Skeletal muscle satellite cell (primary cell): ENCODE measurements around the gene ASTE1.
A peak's percentile ranks its signal among the peaks of the same experiment; 100 is the strongest.

Experiments used
- H3K27me3 ChIP-seq: 2 replicates; pipeline ENCODE4 v1.7.0; 2013; ENCODE audit warnings: low read length; ENCODE audit not compliant: control insufficient read depth, insufficient read depth
- H3K36me3 ChIP-seq: 2 replicates; pipeline ENCODE4 v1.7.0; 2013; ENCODE audit warnings: mild to moderate bottlenecking, control low read depth, low read length; ENCODE audit not compliant: insufficient read depth
- H3K4me1 ChIP-seq: 2 replicates; pipeline ENCODE4 v1.7.0; 2013; ENCODE audit warnings: low read length; ENCODE audit not compliant: control insufficient read depth, insufficient read depth
- H3K4me2 ChIP-seq: 2 replicates; pipeline ENCODE4 v1.7.0; 2013; ENCODE audit warnings: mild to moderate bottlenecking, low read length
- H3K4me3 ChIP-seq: 2 replicates; pipeline ENCODE4 v1.7.0; 2013; ENCODE audit warnings: low read length
- H3K9ac ChIP-seq: 2 replicates; pipeline ENCODE4 v1.7.0; 2013; ENCODE audit warnings: mild to moderate bottlenecking, low read depth, low read length, moderate library complexity
- H3K9me3 ChIP-seq: replicated peaks from 2 replicates; pipeline ENCODE4 v1.7.0; 2013; ENCODE audit warnings: mild to moderate bottlenecking, control low read depth, low read length

Gene ASTE1

DNA sequence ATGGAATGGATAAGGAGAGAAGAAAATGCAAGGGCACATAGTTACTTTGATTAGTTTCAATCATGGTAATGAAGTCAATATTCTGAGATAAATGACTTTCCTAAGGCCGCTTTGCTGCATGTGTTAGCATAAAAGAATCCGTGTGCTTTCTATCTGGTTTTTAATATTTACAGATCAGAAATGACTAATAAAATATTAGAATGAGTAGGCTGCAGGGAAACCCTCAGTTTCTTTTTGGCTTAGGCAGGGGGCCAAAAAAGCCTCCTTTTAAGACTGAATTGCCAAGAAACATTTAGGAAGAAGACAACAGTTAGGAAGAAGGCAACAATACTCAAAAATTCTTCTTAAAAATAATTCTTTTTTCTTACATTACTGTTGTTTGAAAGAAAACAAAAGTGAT lies 11.7 kb upstream of the ASTE1 start:
- Histone ChIP-seq H3K9ac (no peak overlapping the region), H3K36me3 (no peaks in the 10 kb centered on the region), H3K27me3 (no peaks in the 10 kb centered on the region), H3K4me3 (no peak overlapping the region), H3K4me2 (no peak overlapping the region), H3K4me1 (peaks cover 26% of the 10 kb centered on the region), H3K9me3 (no peaks in the 10 kb centered on the region)

- no peaks in the 10 kb centered on the region for H3K27me3 ChIP-seq
- H3K36me3 ChIP-seq: no peaks in the 10 kb centered on the region
- H3K4me3 ChIP-seq: no peak overlapping the region
- no peak overlapping the region for H3K9ac ChIP-seq
- H3K4me1 ChIP-seq: peaks cover 26% of the 10 kb centered on the region
- no peak overlapping the region for H3K4me2 ChIP-seq
- no peaks in the 10 kb centered on the region for H3K9me3 ChIP-seq
Observed at GRCh38 chr3:131036986-131037385, 10.4 kb upstream of the ASTE1 start.

DNA sequence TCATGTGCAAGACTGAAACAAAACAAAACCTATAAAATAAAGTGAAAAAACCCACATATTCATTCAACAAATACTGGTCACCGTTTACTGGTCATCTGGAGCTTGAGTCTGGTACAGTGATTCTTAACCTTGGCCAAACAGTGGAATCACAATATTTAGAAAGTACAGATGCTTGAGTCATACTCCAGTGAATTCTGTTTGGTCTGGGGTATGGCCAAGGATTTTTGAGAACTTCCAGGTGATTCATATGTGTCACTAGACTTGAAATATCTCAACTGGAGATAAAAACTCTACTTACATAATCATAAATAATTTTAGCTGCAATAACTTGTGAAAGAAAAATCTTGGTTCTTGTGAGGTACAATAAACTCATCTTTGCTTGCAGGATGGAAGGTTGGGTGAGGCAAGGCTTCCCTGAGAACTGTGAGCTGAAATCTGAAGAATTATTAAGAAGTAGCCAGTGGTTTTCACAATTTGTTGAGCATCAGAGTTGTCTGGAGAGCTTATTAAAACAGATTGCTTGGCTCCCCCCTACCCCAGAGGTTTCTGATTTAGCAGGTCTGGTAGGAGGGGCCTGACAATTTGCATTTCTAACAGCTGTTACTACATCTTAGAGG lies 9.7 kb upstream of the ASTE1 start:
- Histone ChIP-seq H3K4me3 (no peak overlapping the region), H3K4me2 (peak overlapping the region; percentile 17), H3K9ac (no peak overlapping the region), H3K36me3 (no peaks in the 10 kb centered on the region), H3K4me1 (peaks cover 26% of the 10 kb centered on the region), H3K9me3 (no peaks in the 10 kb centered on the region), H3K27me3 (no peaks in the 10 kb centered on the region)

DNA sequence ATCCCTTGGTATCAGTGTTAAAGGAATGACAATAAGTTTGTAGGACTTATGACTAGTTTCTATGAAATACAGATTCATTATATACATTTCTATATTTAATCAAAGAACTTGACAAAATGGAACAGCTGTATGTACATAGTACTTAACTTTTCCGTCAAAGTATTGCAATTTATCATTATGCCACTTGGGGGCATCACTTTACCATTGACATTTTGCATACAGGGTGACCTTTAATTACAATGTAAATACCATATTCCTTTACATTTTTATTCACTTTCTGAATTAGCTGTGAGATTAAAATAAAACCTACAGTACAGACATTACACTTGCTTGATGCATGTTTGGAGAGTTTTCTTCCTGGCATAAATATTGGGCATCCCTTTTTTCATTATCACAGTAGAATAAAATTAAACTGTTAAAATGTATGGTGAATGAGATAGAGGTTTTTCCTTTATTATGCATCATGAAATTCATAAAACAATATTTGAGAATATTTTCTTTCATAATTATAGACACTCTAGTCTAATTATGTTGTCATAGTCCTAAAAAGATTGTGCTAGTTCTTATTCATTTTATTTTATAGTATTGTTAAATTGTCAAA lies 7.0 kb upstream of the ASTE1 start:
- no peak overlapping the region for H3K4me2 ChIP-seq
- H3K9ac ChIP-seq: no peak overlapping the region
- no peaks in the 10 kb centered on the region for H3K9me3 ChIP-seq
- no peaks in the 10 kb centered on the region for H3K27me3 ChIP-seq
- peaks cover 26% of the 10 kb centered on the region for H3K4me1 ChIP-seq
- H3K36me3 ChIP-seq: no peaks in the 10 kb centered on the region
- H3K4me3 ChIP-seq: no peak overlapping the region

DNA sequence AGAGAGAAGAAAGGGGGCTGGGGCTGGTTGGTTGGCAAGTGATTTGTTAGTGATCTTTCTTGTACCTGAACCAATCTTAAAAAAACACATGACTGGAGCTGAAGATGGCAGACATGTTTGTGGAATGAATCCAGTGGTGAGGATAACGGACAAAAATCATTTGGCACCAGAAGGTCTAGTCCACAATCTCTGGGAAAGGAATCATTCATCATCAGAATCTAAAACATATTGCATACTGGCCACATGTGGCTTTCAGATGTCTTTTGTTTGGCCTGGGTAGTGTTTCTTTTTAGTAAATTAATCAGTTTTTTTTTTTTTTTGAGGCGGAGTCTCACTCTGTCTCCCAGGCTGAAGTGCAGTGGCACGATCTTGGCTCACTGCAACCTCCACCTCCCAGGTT lies 5.0 kb upstream of the ASTE1 start:
- H3K9ac ChIP-seq: no peak overlapping the region
- no peaks in the 10 kb centered on the region for H3K27me3 ChIP-seq

DNA sequence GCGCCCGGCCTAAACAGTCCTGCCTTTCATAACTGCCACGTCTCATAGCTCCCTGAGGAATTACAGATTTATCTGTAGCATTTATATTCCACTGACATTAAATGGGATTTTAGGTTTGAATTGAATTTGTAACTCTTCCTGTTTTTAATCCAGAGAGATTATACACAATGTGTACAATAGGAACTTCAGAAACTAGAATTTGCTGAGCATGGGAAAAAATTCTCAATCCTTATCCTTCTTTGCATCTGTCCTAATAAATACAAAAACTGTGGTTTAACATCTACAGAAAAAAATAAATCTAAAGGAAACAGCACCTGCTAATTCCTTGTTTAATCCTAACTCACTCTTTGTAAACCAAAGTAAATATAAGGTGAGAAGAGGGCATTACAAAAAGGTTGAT lies 2.2 kb upstream of the ASTE1 start:
- no peaks in the 10 kb centered on the region for H3K27me3 ChIP-seq

More for the DNA sequence above, 5.0 kb upstream of the ASTE1 start:
- no peak overlapping the region for H3K4me2 ChIP-seq
- H3K4me3 ChIP-seq: no peak overlapping the region
- H3K36me3 ChIP-seq: no peaks in the 10 kb centered on the region
- peaks cover 24% of the 10 kb centered on the region for H3K4me1 ChIP-seq
- H3K9me3 ChIP-seq: no peaks in the 10 kb centered on the region

DNA sequence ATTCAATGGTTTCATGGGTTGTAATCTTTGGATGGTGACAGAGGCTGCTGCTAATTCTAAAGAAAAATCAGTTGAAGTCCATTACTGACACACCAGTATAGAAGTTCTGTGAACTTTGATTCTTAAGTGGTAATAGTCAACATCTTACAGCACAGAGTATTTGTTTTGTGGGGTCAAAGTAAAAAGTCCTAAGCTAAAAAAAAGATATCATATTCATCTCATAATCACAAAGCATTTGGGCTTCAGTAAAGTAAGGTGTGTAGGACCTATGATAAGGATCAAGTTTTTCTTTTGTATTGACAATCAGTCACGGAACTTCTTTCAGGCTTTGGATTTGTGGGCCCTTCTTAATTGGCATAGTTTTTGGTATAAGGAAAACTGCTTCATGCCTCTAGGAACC lies 1.1 kb downstream of the ASTE1 start:
- peak overlapping the region; percentile 95 for H3K4me3 ChIP-seq
- H3K4me1 ChIP-seq: peaks cover 14% of the 10 kb centered on the region
- peak overlapping the region; percentile 93 for H3K9ac ChIP-seq
- no peaks in the 10 kb centered on the region for H3K9me3 ChIP-seq
- peak overlapping the region; percentile 88 for H3K4me2 ChIP-seq
- H3K36me3 ChIP-seq: peaks cover 3% of the 10 kb centered on the region
- H3K27me3 ChIP-seq: no peaks in the 10 kb centered on the region

More for the DNA sequence above, 2.2 kb upstream of the ASTE1 start:
- no peak overlapping the region for H3K9ac ChIP-seq
- no peak overlapping the region for H3K4me3 ChIP-seq
- H3K4me2 ChIP-seq: no peak overlapping the region
- H3K4me1 ChIP-seq: peaks cover 14% of the 10 kb centered on the region
- H3K36me3 ChIP-seq: no peaks in the 10 kb centered on the region
- H3K9me3 ChIP-seq: no peaks in the 10 kb centered on the region

DNA sequence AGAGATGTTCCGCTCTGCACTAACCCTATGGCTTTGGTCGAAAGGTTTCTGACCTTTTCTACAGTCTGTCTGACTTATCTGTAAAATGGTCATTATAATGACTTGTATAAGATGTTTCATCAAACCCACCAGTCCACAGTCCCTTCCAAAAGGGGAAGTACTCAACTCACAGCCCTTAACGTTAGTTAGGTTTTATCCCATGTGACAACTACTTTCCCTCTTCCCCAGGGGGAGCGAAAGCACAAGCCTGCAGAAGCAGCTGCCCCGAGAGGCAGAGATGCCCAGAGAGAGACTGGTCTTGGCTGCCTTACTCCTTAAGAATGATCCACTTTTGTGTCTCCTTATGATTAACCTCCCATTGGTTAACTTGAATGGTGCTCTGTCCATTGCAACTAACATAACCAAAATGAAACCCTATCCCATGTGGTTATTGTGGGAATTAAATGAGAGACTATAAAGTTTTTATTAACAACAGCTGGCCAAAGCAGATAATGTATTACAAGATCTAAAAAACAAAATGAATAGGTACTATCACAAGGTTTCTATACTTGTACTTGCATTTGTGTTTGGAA lies 6.4 kb downstream of the ASTE1 start:
- H3K36me3 ChIP-seq: peaks cover 27% of the 10 kb centered on the region

DNA sequence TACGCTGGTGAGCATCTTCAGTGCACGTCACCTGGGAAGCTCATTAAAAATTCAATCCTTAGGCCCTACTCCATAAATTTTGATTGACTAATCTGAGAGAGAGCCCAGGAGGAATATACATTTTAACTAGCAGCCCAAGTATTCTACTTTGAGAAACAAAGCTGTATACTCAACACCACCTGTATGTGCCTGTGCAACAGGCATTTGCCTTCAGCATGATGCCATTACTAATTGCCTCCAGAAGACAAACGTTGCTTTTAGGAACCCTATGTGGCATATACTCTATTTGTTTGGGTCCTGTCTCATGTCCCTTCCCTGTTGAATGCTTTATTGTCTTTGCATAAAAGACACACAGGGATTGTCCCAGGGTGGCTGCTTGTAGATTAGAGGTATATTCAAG lies 7.7 kb downstream of the ASTE1 start:
- H3K36me3 ChIP-seq: peaks cover 38% of the 10 kb centered on the region
- no peak overlapping the region for H3K4me3 ChIP-seq

More for the DNA sequence above, 6.4 kb downstream of the ASTE1 start:
- no peaks in the 10 kb centered on the region for H3K27me3 ChIP-seq
- no peaks in the 10 kb centered on the region for H3K4me1 ChIP-seq
- H3K9ac ChIP-seq: no peak overlapping the region
- no peak overlapping the region for H3K4me3 ChIP-seq
- H3K9me3 ChIP-seq: no peaks in the 10 kb centered on the region
- H3K4me2 ChIP-seq: no peak overlapping the region

GRCh38 chr3:131009698-131010097 lies 16.9 kb downstream of the ASTE1 start:
- Histone ChIP-seq H3K9me3 (no peaks in the 10 kb centered on the region), H3K4me1 (no peaks in the 10 kb centered on the region), H3K4me2 (no peak overlapping the region), H3K36me3 (peaks cover 38% of the 10 kb centered on the region), H3K27me3 (no peaks in the 10 kb centered on the region), H3K4me3 (no peak overlapping the region), H3K9ac (no peak overlapping the region)

More for the DNA sequence above, 7.7 kb downstream of the ASTE1 start:
- no peak overlapping the region for H3K9ac ChIP-seq
- no peak overlapping the region for H3K4me2 ChIP-seq
- no peaks in the 10 kb centered on the region for H3K27me3 ChIP-seq
- H3K9me3 ChIP-seq: no peaks in the 10 kb centered on the region
- no peaks in the 10 kb centered on the region for H3K4me1 ChIP-seq

DNA sequence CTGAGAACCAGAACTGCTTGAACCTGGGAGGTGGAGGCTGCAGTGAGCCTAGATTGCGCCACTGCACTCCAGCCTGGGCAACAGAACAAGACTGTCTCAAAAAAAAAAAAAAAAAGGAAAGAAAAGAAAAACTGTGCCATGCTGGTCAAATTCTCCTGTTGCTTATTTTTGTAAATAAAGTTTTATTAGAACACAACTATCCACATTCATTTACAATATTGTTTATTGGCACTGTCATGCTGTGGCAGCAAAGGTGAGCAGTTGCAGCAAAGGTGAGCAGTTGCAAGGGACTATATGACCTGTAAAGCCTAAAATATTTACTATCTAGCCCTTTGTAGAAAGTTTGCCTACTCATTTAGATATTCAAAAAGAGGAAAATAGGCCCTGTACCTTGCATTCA lies 18.3 kb downstream of the ASTE1 start:
- no peaks in the 10 kb centered on the region for H3K27me3 ChIP-seq
- no peaks in the 10 kb centered on the region for H3K9me3 ChIP-seq
- no peaks in the 10 kb centered on the region for H3K4me1 ChIP-seq
- no peak overlapping the region for H3K4me2 ChIP-seq
- H3K36me3 ChIP-seq: peaks cover 34% of the 10 kb centered on the region
- H3K4me3 ChIP-seq: no peak overlapping the region
- H3K9ac ChIP-seq: no peak overlapping the region

GRCh38 chr3:131007782-131008181 lies 18.8 kb downstream of the ASTE1 start:
- Histone ChIP-seq H3K4me2 (no peak overlapping the region), H3K36me3 (peaks cover 32% of the 10 kb centered on the region), H3K9ac (no peak overlapping the region), H3K27me3 (no peaks in the 10 kb centered on the region), H3K4me3 (no peak overlapping the region), H3K4me1 (no peaks in the 10 kb centered on the region), H3K9me3 (no peaks in the 10 kb centered on the region)
